ENCODE measurements around the gene WDTC1. TPM values are rescaled to one million over a fixed set of nuclear protein-coding genes. Genes with fewer than 3 reads are reported as not detected.
A peak's percentile ranks its signal among the peaks of the same experiment; 100 is the strongest.

The WDTC1 gene
- total RNA-seq, 1 experiment from 2014 or later = 19.0 TPM

GRCh38 chr1:27332536-27333281 lies 98.3 kb downstream of the WDTC1 start:
- H4K8ac ChIP-seq (replicated peaks; ENCODE audit: insufficient read length, low read depth, low read length) = no peak overlapping the region
- H3K9ac ChIP-seq (ENCODE audit: extremely low read depth, insufficient read length, low read length) = no peak overlapping the region
- no peak overlapping the region for H4K5ac ChIP-seq (ENCODE audit: insufficient read length, low read depth, low read length)
- no peaks in the 10 kb centered on the region for H3K9me3 ChIP-seq (ENCODE audit: control insufficient read depth, low read depth, low read length)
- WGBS (ENCODE audit: extremely low coverage, insufficient read length, low lambda C conversion rate) = no CpG with 5 or more reads among the region's 11 CpGs
- H3K79me1 ChIP-seq (ENCODE audit: insufficient read depth, low read depth, low read length, poor library complexity, severe bottlenecking) = peaks cover 3% of the 10 kb centered on the region
- H2BK12ac ChIP-seq (ENCODE audit: insufficient read length, low read depth, low read length) = no peak overlapping the region
- H4K91ac ChIP-seq (ENCODE audit: insufficient read length, low read depth, low read length) = no peak overlapping the region
- H3K27ac ChIP-seq (ENCODE audit: insufficient read length, low read depth, low read length) = no peak overlapping the region
- no peak overlapping the region for H3K56ac ChIP-seq (ENCODE audit: insufficient read length, low read depth, low read length)
- no peaks in the 10 kb centered on the region for H3K27me3 ChIP-seq (ENCODE audit: insufficient read depth, low read length)
- no peak overlapping the region for H3T11ph ChIP-seq (ENCODE audit: low read length)
- H3K4me1 Mint-ChIP-seq = no peaks in the 10 kb centered on the region
- no peak overlapping the region for H3K4me3 Mint-ChIP-seq
- DNase-seq = peak; percentile 73
- H2AK5ac ChIP-seq (ENCODE audit: insufficient read length, low read length) = no peak overlapping the region
- no peaks in the 10 kb centered on the region for H3K27me3 Mint-ChIP-seq (ENCODE audit: low read depth)
- H3K4me2 ChIP-seq (ENCODE audit: insufficient read depth, insufficient read length, low read length) = no peak overlapping the region
- no peak overlapping the region for H2AFZ ChIP-seq (ENCODE audit: low read length)
- peaks cover 25 to 58% (median 51%) of the 10 kb centered on the region in 3 experiments; a peak in 6 of 7 replicates for H3K36me3 Mint-ChIP-seq (ENCODE audit: insufficient read depth in 1 of 3, low read depth in 3 of 3)
- H3K4me1 ChIP-seq (ENCODE audit: insufficient read depth, low read length) = no peaks in the 10 kb centered on the region
- H3K23me2 ChIP-seq (ENCODE audit: insufficient read length, low read depth, low read length, poor library complexity, severe bottlenecking) = no peaks in the 10 kb centered on the region
- H2BK15ac ChIP-seq (ENCODE audit: low read depth, low read length) = no peak overlapping the region
- no peaks in the 10 kb centered on the region for H3K9me3 Mint-ChIP-seq
- no peak overlapping the region for H3K14ac ChIP-seq (ENCODE audit: insufficient read depth, low read length)
- H4K20me1 ChIP-seq (ENCODE audit: control insufficient read depth, insufficient read depth, insufficient read length) = no peaks in the 10 kb centered on the region
- peak overlapping the region in 1 of 3 experiments; percentile 73; a peak in 1 of 7 replicates for H3K27ac Mint-ChIP-seq
- H3K4ac ChIP-seq (ENCODE audit: low read depth, low read length) = no peak overlapping the region
- H2BK5ac ChIP-seq (ENCODE audit: insufficient read length, low read length) = no peak overlapping the region
- peaks cover 2% of the 10 kb centered on the region; the same call in 1 of the 2 replicates for H3K79me2 ChIP-seq (ENCODE audit: insufficient read depth, low read length)
- H3K23ac ChIP-seq (ENCODE audit: insufficient read length, low read depth, low read length) = no peak overlapping the region
- no peak overlapping the region for H2BK20ac ChIP-seq (ENCODE audit: low read depth, low read length, poor library complexity, severe bottlenecking)
- no peak overlapping the region for H3K18ac ChIP-seq (ENCODE audit: insufficient read length, low read depth, low read length)
- no peak overlapping the region for H2BK120ac ChIP-seq (ENCODE audit: low read depth, low read length, poor library complexity, severe bottlenecking)
- peak; percentile 96 for TF ChIP-seq CTCF (conservative IDR thresholded peaks at IDR 0.05)
